ENCODE results near the gene TMEM144.

Gene TMEM144

DNA sequence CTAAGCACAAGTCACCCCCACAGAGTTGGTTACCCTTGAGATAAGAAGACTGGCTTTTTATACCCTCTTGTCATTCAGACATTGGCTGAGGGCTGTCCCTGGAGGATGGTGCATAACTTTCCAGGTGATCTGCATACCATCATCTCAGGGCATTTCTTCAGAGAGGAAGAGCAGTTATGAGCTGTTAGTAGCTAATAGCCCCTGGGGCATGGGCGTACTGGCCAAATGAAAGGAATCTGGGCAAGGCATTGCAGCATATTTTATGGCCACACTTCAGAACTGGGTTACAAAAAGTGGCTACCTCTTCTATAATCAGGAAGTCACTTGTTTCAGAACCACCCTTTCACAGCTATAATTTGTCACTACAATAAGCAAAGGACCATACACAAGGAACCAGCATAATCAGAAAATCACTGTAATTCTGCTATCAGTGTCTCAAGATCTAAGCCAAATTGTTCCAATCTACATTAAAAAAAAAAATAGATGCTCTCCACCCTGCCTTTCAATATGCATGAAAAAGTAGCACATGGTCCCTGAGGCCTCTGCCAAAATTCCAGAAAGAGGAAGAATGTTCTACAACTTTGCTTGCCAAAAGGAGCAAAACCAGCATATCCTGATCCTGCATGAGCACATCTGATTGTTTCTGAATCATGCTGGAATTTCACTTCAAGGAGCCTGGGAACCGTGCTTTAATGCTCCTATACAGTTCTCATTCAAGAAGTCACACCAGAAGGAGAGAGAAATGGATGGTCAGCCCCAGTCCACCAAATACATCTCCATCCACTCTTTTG lies 92.0 kb downstream of the TMEM144 start:
- no peak for DNase-seq

DNA sequence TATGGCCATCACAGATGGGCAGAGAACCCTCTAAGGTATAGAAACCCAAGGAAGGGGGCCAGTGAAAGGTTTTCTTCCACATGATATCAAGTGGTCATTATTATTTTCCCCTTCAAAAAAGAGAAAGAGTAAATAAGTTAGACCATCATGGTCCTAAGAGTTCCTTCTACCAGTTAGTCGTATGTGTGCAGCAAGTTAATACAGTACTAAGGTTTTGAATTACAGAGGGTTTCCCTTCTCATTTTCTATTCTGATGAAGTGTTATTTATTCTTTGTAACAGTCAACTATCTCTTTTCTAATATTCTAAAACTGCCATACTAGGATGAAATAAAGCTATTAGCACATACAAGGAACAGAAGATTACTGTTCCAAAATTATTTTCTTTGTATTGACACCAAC lies 94.4 kb downstream of the TMEM144 start:
- no peak for DNase-seq

All from stimulated activated naive CD4-positive, alpha-beta T cell (primary cell).